GM19468 (cell line): ENCODE measurements around the gene HAP1.
"Not testable (repeated sequence)": the region's sequence is repeated elsewhere in the genome, so short reads cannot be mapped to it uniquely, and the experiment has no call there.

Experiments
- ATAC-seq: cut with Tn5 transposase; IDR thresholded peaks from one replicate; pipeline ENCODE4 v1.9.1; 2021; ENCODE audit warnings: mild to moderate bottlenecking, moderate library complexity, moderate number of reproducible peaks; ENCODE audit not compliant: unreplicated experiment; ENCODE audit errors: extremely low read depth

The HAP1 gene

DNA sequence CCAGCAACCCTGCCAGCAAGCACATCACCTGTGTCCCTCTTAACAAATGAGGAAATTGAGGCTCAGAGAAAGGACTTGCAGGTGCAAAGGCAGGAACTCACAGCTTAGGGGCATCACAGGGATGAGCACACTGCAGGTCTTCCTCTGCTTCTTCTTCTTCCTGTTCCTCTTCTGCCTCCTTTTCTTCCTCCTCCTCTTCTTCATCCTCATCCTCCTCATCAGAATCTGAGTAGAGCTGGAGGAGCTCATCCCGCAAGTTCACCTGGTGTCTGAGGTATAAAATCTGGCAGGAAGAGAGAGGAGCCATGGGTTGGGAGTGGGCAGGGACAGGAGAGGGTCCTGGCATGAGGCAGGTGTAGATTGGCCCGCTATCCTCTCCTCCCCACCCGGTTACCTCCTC is 2.6 kb downstream of the HAP1 start:
- no peak for ATAC-seq

DNA sequence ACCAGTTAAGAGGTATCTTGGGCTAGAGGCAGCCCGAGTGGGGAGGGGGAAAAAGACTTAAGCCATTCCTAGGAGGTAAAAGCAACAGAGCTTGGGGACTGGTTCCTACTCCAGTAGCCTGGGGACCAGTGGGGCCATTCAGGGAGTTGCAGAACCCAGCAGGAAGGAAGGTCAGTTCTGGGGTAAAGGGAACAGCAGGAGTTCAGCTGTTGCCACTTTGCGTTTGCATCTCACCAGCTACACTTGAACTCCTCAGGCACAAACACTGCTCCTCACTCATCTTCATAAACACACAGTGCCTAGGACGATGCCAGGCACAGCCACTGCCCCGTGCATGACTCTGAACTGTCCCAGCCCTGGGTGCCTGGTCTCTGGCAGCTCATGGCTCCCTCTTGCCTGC is 4.0 kb downstream of the HAP1 start:
- no peak for ATAC-seq

DNA sequence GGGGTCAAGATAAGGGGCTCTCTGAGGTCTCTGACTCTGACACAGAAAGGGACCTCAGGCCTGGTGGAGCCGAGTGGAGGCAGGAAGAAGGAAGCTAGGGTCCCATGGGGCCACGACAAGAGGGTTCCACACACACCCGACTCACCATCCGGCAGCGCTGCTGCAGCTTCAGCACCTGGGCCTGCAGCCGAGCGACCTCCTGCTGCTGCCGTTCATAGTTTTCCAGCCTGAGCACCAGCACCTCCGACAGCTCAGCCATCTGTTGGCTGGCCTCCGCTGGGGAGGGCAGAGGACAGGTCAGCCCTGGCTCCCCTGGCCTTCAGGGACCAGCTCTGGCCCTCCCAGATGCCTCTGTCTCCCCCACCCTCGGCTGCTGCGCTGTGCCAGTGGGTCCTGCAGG is 6.4 kb downstream of the HAP1 start:
- no peak for ATAC-seq

DNA sequence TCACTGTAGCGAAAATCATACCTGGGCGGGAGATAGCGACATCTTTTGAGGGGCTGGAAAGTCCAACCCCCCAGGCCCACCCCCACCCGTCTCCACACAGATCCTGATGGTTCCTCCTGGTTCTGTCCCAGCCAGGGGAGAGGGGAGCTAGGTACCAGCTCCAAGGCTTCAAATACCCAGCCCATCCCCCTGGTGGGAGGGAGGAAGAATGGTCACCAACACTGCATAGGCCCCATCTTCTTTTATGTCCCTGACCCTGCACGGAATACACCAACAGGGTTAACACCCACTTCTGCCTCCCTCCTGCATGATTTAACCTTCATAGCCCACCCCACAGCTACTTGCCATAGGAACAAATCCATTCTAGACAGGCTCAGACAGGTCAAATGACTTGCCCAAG is 9.3 kb downstream of the HAP1 start:
- no peak for ATAC-seq

DNA sequence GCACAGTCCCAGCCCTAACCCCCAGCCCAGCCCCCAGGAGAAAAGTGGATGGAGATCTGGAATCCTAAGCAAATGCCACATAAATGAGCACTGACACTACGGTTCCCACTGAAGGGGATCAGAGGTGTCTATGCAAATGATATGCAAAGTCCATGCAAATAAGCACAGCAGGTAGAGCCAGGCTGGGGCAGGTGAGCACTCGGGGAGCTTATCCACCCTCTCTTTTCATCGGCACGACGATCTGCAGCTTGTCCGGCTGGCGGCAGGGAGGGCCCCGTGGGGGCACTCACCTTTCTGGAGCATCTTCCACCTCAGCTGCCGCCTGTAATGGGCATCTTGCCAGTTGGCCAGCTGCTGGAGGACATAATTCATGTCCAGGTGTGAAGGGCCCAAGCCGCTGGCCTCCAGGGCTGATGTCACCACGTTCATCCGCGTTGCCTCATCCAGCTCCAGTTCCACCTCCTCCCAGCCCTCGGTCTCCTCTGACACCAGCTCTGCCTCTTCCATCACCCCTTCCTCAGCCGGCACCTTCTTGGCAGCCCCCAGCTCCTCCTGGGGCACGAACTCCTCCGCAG is 9.9 kb downstream of the HAP1 start:
- no peak for ATAC-seq

DNA sequence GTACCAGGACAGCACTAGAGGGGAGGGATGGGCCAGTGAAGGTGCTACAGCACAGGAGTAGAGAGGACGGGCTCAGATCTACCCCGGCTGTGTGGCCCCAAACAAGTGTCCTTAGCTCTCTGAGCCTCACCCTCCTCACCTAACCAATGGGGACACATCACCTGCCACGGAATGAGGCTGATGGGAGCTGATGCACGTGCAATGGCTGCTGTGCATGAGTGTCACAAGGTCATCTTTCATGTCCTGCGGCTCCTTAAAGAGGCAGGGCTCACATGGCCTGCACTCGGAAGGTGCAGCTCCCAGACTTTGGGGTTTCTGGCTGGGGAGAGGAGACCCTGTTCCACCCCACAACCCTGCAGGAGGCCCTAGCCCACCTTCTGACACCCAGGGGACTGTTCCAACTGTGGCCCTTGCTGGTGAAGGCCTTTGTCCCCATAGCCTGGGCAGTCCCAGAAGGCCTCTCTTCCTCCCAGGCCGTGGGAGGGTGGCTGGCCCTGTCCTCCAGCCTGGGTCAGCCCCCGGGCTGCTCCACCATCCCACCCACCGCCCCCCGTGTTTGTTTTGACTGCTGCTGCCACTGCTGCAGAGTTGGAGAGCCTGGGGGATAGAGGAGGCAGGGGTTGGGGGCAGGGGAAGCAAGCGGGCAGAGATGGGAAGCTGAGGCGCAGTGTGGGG is 10.5 kb downstream of the HAP1 start:
- ATAC-seq: no peak

DNA sequence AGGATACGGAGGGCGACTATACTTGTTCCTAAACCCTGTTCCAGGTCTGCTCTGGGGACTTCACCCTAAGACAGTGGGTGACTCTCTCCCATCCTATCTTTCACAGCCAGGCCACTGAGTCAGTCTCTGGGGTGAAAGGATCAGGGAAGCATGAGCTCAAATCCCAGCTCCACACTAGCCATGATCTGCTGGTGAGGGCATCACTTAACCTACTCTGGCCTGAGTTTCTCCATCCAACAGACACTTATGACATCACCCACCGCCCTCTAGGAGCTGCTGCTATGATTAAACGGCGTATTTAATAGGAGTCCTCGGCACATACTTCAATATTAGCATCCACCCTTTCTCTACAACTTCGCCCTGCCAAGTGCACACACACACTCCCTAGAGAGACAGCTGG is 12.2 kb downstream of the HAP1 start:
- no peak for ATAC-seq

DNA sequence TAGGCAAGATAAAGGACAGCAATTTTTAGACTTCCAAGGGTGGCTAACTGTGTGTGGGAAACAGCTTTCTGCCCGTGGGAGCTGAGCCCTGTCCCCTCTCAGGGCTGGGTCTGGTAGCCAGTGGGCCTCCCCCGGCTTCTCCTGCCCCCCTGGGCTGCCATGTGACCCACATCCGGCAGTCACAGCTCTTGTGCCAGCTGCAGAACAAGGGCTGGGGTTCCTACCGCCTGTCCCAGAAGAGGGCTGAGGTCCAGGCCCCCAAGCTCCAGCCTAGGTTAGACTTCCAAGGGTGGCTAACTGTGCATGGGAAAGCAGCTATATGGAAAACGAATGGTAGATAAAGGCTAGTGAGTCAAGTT is 16.2 kb downstream of the HAP1 start:
- no peak for ATAC-seq

DNA sequence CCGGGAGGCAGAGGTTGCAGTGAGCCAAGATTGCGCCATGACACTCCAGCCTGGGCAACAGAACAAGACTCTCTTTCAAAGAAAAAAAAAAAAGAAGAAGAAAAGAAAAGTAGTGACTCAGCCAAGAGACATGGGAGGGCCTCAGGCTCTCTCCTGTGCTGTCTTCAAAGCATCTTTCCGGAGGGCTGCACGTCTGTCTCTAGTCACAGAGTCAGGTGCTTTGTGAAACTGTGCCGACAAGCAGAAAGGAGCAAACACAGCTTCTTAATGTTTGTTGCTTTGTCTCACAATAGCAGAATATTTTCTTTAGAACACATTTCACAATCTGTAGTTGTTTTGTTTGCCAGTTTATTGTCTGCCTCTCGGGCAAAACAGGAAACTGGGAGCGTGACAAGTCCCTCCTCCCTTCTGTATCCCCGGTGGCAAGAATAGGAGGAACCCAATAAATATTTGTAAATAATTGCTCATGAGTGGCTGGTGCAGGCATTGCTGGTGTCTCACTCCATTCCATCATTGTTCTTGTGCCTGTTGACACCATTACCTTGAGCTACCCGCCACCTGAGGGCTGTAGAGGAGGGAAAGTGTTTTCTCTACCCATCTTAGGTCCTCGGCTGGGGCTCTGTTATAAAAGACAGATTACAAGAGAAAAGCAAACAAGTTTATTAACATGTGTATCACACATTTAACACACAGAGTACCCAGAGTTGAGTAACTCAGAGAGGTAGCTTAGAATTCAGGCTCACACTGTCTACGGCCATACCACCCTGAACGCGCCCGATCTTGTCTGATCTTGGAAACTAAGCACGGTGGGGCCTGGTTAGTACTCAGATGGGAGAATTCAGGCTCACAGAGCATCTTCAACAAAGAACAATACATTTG is 16.8 kb downstream of the HAP1 start:
- ATAC-seq: no peak

DNA sequence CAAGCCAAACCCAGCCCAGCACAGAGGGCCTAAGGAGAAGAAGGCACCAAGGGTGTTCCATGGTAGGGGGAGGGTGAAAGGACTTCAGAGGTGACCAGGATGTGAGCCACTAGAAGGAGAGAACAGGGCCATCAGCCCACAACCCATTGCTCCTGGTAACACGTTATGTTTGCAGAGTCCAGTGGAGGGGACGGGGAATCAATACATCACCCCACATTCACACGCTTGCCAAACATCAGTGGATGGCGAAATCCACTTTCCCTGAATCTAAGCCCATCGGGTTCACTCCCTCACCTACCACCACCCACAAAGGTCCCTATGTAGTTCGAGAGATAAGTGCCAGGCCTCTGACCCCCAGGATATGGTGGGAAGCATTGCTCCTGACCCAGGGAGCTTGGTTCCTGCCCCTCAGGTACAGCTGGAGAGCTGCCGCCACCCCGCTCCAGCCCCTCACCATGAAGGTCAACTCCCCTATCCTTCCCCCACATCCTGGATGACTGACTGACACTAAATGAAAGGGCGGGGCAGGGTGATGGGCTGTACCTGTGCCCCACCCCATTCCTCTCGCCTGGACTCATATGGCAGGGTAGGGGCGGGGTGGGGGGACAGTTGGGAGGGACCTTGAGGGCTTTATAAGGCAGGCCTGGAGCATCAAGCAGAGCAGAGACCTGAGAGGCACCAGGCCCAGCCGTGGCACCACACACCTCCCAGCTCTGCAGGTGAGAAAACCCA is 22.6 kb downstream of the HAP1 start, which contains the start of gene GAST:
Gene GAST (plus strand): TSS at position 663 of the 732 bp plus-strand sequence. CDS start 3,106 bp downstream, outside the sequence.
- ATAC-seq: no peak

DNA sequence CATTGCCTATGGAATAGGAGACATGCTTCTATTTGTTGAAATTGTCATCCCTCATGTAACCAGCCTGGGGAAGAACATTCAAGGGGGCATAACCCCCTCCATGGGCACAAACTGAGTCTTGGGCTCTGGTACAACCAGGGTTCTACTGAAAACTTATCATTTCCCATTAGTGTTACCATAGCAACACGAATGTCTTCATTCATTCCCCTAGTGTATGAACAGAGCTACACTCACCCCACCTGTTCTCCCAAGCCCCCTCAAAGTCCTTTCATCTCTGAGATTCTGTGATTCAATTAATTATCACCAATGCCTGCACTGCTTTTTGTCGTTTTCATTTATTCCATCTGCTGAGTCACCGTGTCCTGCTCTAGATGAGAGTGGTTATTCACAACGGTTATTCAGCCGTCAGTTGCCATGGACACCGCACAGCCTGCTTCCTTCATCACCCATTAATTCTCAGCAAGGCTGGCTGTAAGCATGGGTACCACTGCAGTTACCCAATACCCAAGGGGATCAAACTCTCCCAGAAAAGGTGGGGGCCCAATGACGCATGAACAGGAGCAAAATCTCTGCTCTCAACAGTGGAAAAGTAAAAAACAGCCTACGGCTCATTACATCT is 23.9 kb downstream of the HAP1 start:
- ATAC-seq: no peak

DNA sequence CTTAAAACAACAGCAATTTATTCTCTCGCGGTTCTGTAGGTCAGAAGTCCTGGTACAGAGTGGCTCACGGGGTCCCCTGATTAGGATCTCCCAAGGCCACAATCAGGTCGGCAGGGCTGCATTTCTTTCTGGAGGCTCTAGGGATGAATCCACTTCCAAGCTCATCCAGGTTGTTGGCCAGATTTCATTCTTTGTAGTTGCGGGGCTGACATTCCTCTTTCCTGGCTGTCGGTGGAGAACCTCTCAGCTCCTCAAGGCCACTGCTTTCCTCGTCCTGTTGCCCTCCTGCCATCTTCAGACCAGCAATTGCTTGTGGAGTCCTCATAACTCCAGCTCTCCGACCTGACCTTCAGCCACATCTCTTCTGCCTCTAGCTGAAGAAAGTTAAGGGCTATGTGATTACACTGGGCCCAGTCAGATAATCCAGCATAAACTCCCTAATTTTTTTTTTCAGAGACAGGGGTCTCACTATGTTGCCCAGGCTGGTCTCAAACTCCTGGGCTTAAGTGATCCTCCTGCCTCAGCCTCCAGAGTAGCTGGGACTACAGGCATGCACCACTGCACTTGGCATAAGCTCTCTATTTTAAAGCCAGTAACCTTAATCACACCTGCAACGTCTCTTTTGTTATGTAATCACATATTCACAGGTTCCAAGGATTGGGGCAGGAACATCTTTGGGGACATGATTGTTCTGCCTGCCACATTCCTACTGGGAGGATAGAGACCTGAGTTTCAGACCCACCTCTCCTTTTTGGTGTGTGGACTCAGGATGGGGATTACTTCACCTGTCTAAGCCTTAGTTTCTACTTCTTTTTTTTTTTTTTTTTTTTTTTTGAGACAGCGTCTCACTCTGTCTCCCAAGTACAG is 26.4 kb downstream of the HAP1 start:
- no peak for ATAC-seq

DNA sequence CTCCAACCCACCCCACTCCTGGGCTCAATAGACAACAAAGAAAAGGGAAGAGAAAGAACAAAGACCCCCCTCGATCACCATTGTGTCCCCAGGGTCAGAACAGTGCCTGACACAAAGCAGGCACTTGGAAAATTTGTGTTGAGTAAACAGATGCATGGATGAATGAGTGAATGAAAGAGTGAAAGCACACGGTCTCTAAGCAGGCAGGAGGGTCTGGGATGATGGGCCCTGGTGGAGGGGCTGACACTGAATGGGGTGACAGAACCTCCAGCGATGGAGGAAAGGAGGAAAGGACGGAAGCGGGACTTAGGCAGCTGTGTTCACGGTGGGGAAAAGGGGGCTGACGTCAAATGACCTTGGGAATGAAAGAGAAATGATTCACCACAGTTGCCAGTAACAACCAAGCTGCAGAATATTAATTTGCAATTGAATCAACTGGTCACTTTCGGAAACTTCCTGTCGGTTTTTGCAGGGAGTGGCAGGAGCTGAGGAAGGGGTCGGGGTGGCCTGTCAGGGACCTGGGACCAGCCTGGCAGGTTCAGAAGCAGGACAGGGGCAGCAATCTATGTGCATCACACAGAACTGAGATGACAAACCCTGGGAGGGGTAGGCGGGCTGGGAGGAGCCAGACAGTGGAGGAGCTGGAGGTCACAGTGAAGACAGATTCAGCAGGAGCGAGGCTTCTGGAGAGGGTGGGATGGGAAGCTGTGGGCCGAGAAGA is 29.0 kb downstream of the HAP1 start:
- ATAC-seq: no peak

DNA sequence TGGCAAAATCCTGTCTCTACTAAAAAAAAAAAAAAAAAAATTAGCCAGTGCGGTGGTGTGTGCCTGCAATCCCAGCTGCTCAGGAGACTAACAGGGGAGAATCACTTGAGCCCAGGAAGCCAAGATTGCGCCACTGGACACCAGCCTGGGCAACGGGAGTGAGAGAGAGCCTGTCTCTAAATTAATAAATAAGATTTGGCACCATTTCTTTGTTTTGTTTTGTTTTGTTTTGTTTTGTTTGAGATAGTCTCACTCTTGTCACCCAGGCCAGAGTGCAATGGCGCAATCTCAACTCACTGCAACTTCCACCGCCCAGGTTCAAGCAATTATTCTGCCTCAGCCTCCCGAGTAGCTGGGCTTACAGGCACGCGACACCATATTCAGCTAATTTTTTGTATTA is 31.7 kb downstream of the HAP1 start:
- ATAC-seq: no peak

DNA sequence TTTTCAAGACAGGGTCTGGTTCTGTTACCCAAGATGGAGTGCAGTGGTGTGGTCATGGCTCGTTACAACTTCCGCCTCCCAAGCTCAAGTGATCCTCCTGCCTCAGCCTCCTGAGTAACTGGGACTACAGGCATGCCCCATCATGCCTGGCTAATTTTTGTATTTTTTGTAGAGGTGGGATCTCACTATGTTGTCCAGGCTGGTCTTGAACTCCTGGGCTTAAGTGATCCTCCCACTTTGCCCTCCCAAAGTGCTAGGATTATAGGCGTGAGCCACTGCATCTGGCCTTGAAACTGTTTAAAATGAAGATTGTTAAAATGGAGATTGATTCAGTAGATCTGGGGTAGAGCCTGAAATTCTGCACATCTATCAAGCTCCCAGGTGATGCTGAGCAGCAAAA is 33.6 kb downstream of the HAP1 start:
- not testable (repeated sequence) for ATAC-seq

DNA sequence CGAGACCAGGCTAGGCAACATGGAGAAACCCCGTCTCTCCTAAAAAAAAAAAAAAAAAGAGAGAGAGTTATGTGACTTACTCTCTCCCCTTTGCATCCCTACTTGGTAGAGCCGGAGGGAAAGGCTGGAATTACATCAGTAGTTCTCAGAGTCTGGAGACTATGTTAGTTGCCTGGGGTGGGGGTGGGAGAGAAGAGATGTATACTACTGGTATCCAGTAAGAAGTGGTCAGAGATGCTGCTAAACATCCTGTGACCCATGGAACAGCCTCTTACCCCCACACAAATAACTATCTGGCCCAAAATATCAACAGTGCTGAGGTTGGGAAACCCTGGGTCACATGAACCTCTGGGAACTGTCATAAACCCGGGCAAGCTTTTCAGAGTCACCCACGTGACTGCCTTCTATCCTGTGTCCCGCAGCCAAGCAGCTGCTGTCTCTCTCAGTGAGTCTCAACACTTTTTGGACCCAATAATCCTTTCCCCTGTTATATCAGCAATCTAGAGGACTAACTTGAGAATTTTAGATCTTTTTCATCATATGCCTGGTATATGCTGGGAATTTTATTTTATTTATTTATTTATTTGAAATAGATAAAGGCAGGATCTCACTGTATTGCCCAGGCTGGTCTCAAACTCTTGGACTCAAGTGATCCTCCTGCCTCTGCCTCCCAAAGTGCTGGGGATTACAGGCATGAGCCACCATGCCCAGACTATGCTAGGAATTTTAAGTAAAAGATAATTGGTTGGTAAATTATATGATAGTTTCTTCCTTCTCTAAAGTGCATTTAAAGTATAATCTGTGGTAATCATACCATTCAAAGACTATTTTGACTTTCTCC is 37.1 kb downstream of the HAP1 start:
- no peak for ATAC-seq

DNA sequence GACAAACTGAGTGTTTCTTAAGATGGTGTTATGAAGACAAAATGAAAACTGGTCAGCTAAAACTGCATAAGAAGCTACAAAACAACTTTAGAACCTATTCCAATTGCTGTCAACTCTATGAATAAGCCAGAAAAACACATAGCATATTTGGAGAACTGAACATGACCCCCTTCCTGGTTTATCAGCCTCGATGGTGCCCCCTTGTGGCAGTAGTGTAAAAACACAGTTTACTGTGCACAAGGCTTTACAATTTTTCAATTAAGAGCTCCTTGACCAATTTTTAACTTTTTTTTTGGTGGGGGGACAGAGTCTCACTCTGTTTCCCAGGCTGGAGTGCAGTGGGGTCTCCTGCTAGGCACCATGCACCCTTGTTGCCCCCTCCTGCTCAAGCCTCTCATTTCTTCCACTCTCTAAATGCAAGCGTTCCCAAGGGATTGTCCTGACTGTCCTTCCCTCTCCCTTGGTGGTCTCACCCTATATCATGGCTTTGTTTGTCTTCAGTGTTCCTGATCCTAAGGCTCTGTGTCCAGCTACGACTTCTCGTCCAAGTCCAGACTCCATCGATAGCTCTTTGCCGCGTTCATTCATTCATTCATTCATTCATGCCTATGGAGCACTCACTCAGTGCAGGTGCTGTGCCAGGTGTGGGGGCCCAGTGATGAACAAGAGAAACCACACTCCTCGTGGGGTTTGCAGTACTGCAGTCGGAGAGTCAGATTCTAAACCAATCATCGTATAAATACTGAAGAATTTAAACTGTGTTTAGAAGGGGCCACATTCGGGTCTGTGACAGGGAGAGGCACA is 38.3 kb downstream of the HAP1 start:
- no peak for ATAC-seq
